ENCODE results near the gene TMPRSS7.

TMPRSS7 gene

GRCh38 chr3:112046599-112046998 lies 12.1 kb downstream of the TMPRSS7 start:
- no peak overlapping the region for H3K4me2 ChIP-seq (ENCODE audit: insufficient read depth, low read length, poor library complexity, severe bottlenecking)

GRCh38 chr3:112047264-112047663 lies 12.7 kb downstream of the TMPRSS7 start:
- H2BK12ac ChIP-seq (ENCODE audit: low read length) = no peak overlapping the region
- H3K9ac ChIP-seq (ENCODE audit: low read depth, low read length, poor library complexity) = no peak overlapping the region
- no peak overlapping the region for H2AK5ac ChIP-seq (ENCODE audit: low read depth, low read length)
- no peak overlapping the region for H3K4me3 ChIP-seq (ENCODE audit: low read length in 2 of 2)
- peaks cover 0 to 1% of the 10 kb centered on the region in 2 donors for H3K9me3 ChIP-seq (replicated peaks in 1 of 2; ENCODE audit: control insufficient read depth in 2 of 2, insufficient read depth in 1 of 2, low read depth in 1 of 2, low read length in 2 of 2)
- H3K36me3 ChIP-seq (replicated peaks in 1 of 2; ENCODE audit: control insufficient read depth in 2 of 2, insufficient read depth in 2 of 2, low read length in 2 of 2) = no peaks in the 10 kb centered on the region
- H4K8ac ChIP-seq (ENCODE audit: low read depth, low read length) = no peak overlapping the region
- no peaks in the 10 kb centered on the region for H3K27me3 ChIP-seq (ENCODE audit: control insufficient read depth in 3 of 3, insufficient read depth in 3 of 3, low read depth in 1 of 3, low read length in 3 of 3)
- H2BK15ac ChIP-seq (ENCODE audit: low read length) = no peak overlapping the region
- DNase-seq (ENCODE audit: low spot score) = no peak
- H3K27ac ChIP-seq (replicated peaks; ENCODE audit: low read length) = no peak overlapping the region
- no peak overlapping the region for H3K4me2 ChIP-seq (ENCODE audit: insufficient read depth, low read length, poor library complexity, severe bottlenecking)
- H2BK120ac ChIP-seq (ENCODE audit: low read depth, low read length) = no peak overlapping the region
- H3K4ac ChIP-seq (ENCODE audit: low read length) = no peak overlapping the region
- H2AFZ ChIP-seq (ENCODE audit: low read length) = peak overlapping the region; percentile 5
- no peak overlapping the region for H3K18ac ChIP-seq (ENCODE audit: low read length)
- no peak overlapping the region for H4K91ac ChIP-seq (ENCODE audit: low read depth, low read length, poor library complexity)
- H3K79me1 ChIP-seq (ENCODE audit: low read depth, low read length) = no peaks in the 10 kb centered on the region
- H2BK5ac ChIP-seq (ENCODE audit: low read length) = no peak overlapping the region
- peaks cover 4 to 12% of the 10 kb centered on the region in 2 donors for H3K4me1 ChIP-seq (ENCODE audit: control insufficient read depth in 2 of 2, insufficient read depth in 1 of 2, low read depth in 1 of 2, low read length in 2 of 2)
- no CpG with 5 or more reads among the region's 1 CpG for WGBS, 2 donors (ENCODE audit: extremely low coverage in 2 of 2, insufficient read length in 2 of 2, insufficient replicate concordance in 1 of 2)
- H3K23ac ChIP-seq (ENCODE audit: low read depth, low read length, poor library complexity) = no peak overlapping the region
- H3K14ac ChIP-seq (ENCODE audit: low read length) = no peak overlapping the region

More at GRCh38 chr3:112046599-112046998, 12.1 kb downstream of the TMPRSS7 start:
- no peak overlapping the region for H2BK120ac ChIP-seq (ENCODE audit: low read depth, low read length)
- no peaks in the 10 kb centered on the region for H3K27me3 ChIP-seq (ENCODE audit: control insufficient read depth in 3 of 3, insufficient read depth in 3 of 3, low read depth in 1 of 3, low read length in 3 of 3)
- H3K79me1 ChIP-seq (ENCODE audit: low read depth, low read length) = no peaks in the 10 kb centered on the region
- WGBS, 2 donors (ENCODE audit: extremely low coverage in 2 of 2, insufficient read length in 2 of 2, insufficient replicate concordance in 1 of 2) = 100% methylated on average over 1 of the region's 4 CpGs; no CpG with 5 or more reads in 1 of the 2 donors
- no peak overlapping the region for H2BK15ac ChIP-seq (ENCODE audit: low read length)
- no peak overlapping the region for H2AK5ac ChIP-seq (ENCODE audit: low read depth, low read length)
- no peak overlapping the region for H3K4ac ChIP-seq (ENCODE audit: low read length)
- no peak overlapping the region for H2BK5ac ChIP-seq (ENCODE audit: low read length)
- H3K36me3 ChIP-seq (replicated peaks in 1 of 2; ENCODE audit: control insufficient read depth in 2 of 2, insufficient read depth in 2 of 2, low read length in 2 of 2) = no peaks in the 10 kb centered on the region
- H3K4me3 ChIP-seq (ENCODE audit: low read length in 2 of 2) = no peak overlapping the region
- no peak overlapping the region for H4K91ac ChIP-seq (ENCODE audit: low read depth, low read length, poor library complexity)
- no peak for DNase-seq (ENCODE audit: low spot score)
- H4K8ac ChIP-seq (ENCODE audit: low read depth, low read length) = no peak overlapping the region
- H2AFZ ChIP-seq (ENCODE audit: low read length) = no peak overlapping the region
- no peak overlapping the region for H3K27ac ChIP-seq (replicated peaks; ENCODE audit: low read length)
- H2BK12ac ChIP-seq (ENCODE audit: low read length) = no peak overlapping the region
- H3K4me1 ChIP-seq (ENCODE audit: control insufficient read depth in 2 of 2, insufficient read depth in 1 of 2, low read depth in 1 of 2, low read length in 2 of 2) = peaks cover 4 to 18% of the 10 kb centered on the region in 2 donors
- no peak overlapping the region for H3K23ac ChIP-seq (ENCODE audit: low read depth, low read length, poor library complexity)
- no peak overlapping the region for H3K14ac ChIP-seq (ENCODE audit: low read length)
- no peak overlapping the region for H3K9ac ChIP-seq (ENCODE audit: low read depth, low read length, poor library complexity)
- no peak overlapping the region for H3K18ac ChIP-seq (ENCODE audit: low read length)
- H3K9me3 ChIP-seq (replicated peaks in 1 of 2; ENCODE audit: control insufficient read depth in 2 of 2, insufficient read depth in 1 of 2, low read depth in 1 of 2, low read length in 2 of 2) = peaks cover 0 to 1% of the 10 kb centered on the region in 2 donors

- DNase-seq (ENCODE audit: low spot score) = peak; percentile 24
- Histone ChIP-seq H3K4me2 (ENCODE audit: insufficient read depth, low read length, poor library complexity, severe bottlenecking) (no peak overlapping the region), H2BK5ac (ENCODE audit: low read length) (no peak overlapping the region), H2AK5ac (ENCODE audit: low read depth, low read length) (no peak overlapping the region), H3K4me3 (ENCODE audit: low read length in 2 of 2) (no peak overlapping the region), H3K9me3 (replicated peaks in 1 of 2; ENCODE audit: control insufficient read depth in 2 of 2, insufficient read depth in 1 of 2, low read depth in 1 of 2, low read length in 2 of 2) (peaks cover 0 to 1% of the 10 kb centered on the region in 2 donors), H2AFZ (ENCODE audit: low read length) (no peak overlapping the region), H3K18ac (ENCODE audit: low read length) (no peak overlapping the region), H3K79me1 (ENCODE audit: low read depth, low read length) (no peaks in the 10 kb centered on the region), H3K14ac (ENCODE audit: low read length) (no peak overlapping the region), H3K36me3 (replicated peaks in 1 of 2; ENCODE audit: control insufficient read depth in 2 of 2, insufficient read depth in 2 of 2, low read length in 2 of 2) (no peaks in the 10 kb centered on the region), H3K27me3 (ENCODE audit: control insufficient read depth in 3 of 3, insufficient read depth in 3 of 3, low read depth in 1 of 3, low read length in 3 of 3) (no peaks in the 10 kb centered on the region), H2BK120ac (ENCODE audit: low read depth, low read length) (no peak overlapping the region), H3K4me1 (ENCODE audit: control insufficient read depth in 2 of 2, insufficient read depth in 1 of 2, low read depth in 1 of 2, low read length in 2 of 2) (peaks cover 4 to 7% of the 10 kb centered on the region in 2 donors), H3K9ac (ENCODE audit: low read depth, low read length, poor library complexity) (no peak overlapping the region), H3K27ac (replicated peaks; ENCODE audit: low read length) (no peak overlapping the region), H3K4ac (ENCODE audit: low read length) (no peak overlapping the region), H3K23ac (ENCODE audit: low read depth, low read length, poor library complexity) (no peak overlapping the region), H4K8ac (ENCODE audit: low read depth, low read length) (no peak overlapping the region), H2BK15ac (ENCODE audit: low read length) (no peak overlapping the region), H4K91ac (ENCODE audit: low read depth, low read length, poor library complexity) (no peak overlapping the region), H2BK12ac (ENCODE audit: low read length) (no peak overlapping the region)
- WGBS, 2 donors (ENCODE audit: extremely low coverage in 2 of 2, insufficient read length in 2 of 2, insufficient replicate concordance in 1 of 2) = no CpG with 5 or more reads among the region's 8 CpGs
These were observed 14.4 kb downstream of the TMPRSS7 start for GRCh38 chr3:112048911-112049310.

GRCh38 chr3:112053229-112053628 lies 18.7 kb downstream of the TMPRSS7 start:
- H3K23ac ChIP-seq (ENCODE audit: low read depth, low read length, poor library complexity) = no peak overlapping the region
- H3K27ac ChIP-seq (replicated peaks; ENCODE audit: low read length) = no peak overlapping the region
- H4K91ac ChIP-seq (ENCODE audit: low read depth, low read length, poor library complexity) = no peak overlapping the region
- H3K27me3 ChIP-seq (ENCODE audit: control insufficient read depth in 3 of 3, insufficient read depth in 3 of 3, low read depth in 1 of 3, low read length in 3 of 3) = no peaks in the 10 kb centered on the region
- no peak overlapping the region for H3K14ac ChIP-seq (ENCODE audit: low read length)
- H3K18ac ChIP-seq (ENCODE audit: low read length) = no peak overlapping the region
- H2BK12ac ChIP-seq (ENCODE audit: low read length) = no peak overlapping the region
- peaks cover 4 to 9% of the 10 kb centered on the region in 2 donors for H3K4me1 ChIP-seq (ENCODE audit: control insufficient read depth in 2 of 2, insufficient read depth in 1 of 2, low read depth in 1 of 2, low read length in 2 of 2)
- H2AFZ ChIP-seq (ENCODE audit: low read length) = peak overlapping the region; percentile 30
- no peak overlapping the region for H3K4ac ChIP-seq (ENCODE audit: low read length)
- H3K79me1 ChIP-seq (ENCODE audit: low read depth, low read length) = no peaks in the 10 kb centered on the region
- no peak overlapping the region for H4K8ac ChIP-seq (ENCODE audit: low read depth, low read length)
- no peaks in the 10 kb centered on the region for H3K9me3 ChIP-seq (replicated peaks in 1 of 2; ENCODE audit: control insufficient read depth in 2 of 2, insufficient read depth in 1 of 2, low read depth in 1 of 2, low read length in 2 of 2)
- no peak overlapping the region for H2BK15ac ChIP-seq (ENCODE audit: low read length)
- no peak overlapping the region for H2AK5ac ChIP-seq (ENCODE audit: low read depth, low read length)
- no peak overlapping the region for H3K4me3 ChIP-seq (ENCODE audit: low read length in 2 of 2)
- no CpG with 5 or more reads among the region's 1 CpG for WGBS, 2 donors (ENCODE audit: extremely low coverage in 2 of 2, insufficient read length in 2 of 2, insufficient replicate concordance in 1 of 2)
- no peak overlapping the region for H2BK5ac ChIP-seq (ENCODE audit: low read length)
- H3K36me3 ChIP-seq (replicated peaks in 1 of 2; ENCODE audit: control insufficient read depth in 2 of 2, insufficient read depth in 2 of 2, low read length in 2 of 2) = no peaks in the 10 kb centered on the region
- no peak overlapping the region for H3K9ac ChIP-seq (ENCODE audit: low read depth, low read length, poor library complexity)
- no peak overlapping the region for H3K4me2 ChIP-seq (ENCODE audit: insufficient read depth, low read length, poor library complexity, severe bottlenecking)
- DNase-seq (ENCODE audit: low spot score) = no peak
- H2BK120ac ChIP-seq (ENCODE audit: low read depth, low read length) = no peak overlapping the region

Measured in neuronal stem cell (in vitro differentiated cells).